Mucosa of descending colon (tissue), 3 donors: ENCODE data around the gene SC5D. TPM values are rescaled to one million over a fixed set of nuclear protein-coding genes. Genes with fewer than 3 reads are reported as not detected.

Source experiments
- ATAC-seq: fragments of 200-7000 bp; cut with Tn5 transposase; one replicate; pipeline ENCODE4 v1.9.1; 2020; ENCODE audit warnings: mild to moderate bottlenecking, moderate library complexity
- DNase-seq, 3 donors: peaks; one replicate each; pipeline ENCODE4 v3.0.0-alpha.2; 2020
- H3K36me3 ChIP-seq: fragments of 200-600 bp; one replicate; pipeline ENCODE4 v1.8.0; 2021; ENCODE audit warnings: low read depth, mild to moderate bottlenecking
- H3K4me1 ChIP-seq: fragments of 200-600 bp; one replicate; pipeline ENCODE4 v1.8.0; 2021; ENCODE audit warnings: low read depth, mild to moderate bottlenecking
- H3K4me3 ChIP-seq: fragments of 200-600 bp; one replicate; pipeline ENCODE4 v1.8.0; 2021; ENCODE audit warnings: mild to moderate bottlenecking
- H3K9me3 ChIP-seq: fragments of 200-600 bp; one replicate; pipeline ENCODE4 v1.8.0; 2021; ENCODE audit warnings: mild to moderate bottlenecking
- CTCF ChIP-seq: fragments of 200-600 bp; IDR thresholded peaks from one replicate; pipeline ENCODE4 v1.8.0; 2022; ENCODE audit warnings: antibody characterized with exemption, mild to moderate bottlenecking
- intact Hi-C, 2 donors: fragments of 100-400 bp; cut with DNase I in 1 of 2; cut with micrococcal nuclease in 1 of 2; formaldehyde crosslinking; loops; one replicate each; pipeline versions ENCODE4 v1.11.0 to v1.11.1; 2022; cut with DNase I, micrococcal nuclease
- total RNA-seq, 3 donors: library from RNA; stranded (reverse); fragmentation: NEBNext Ultra II Directional in 2 of 3; extraction: Animal tissue kit (Norgen Biotek cat#: 25700) in 2 of 3; gene quantifications; one replicate each; pipeline versions ENCODE4 v1.2.1 to v1.2.4, GENCODE V29; 2021 to 2023
- donor health status: DM: no; HTN: no; CAD: no; lungs with moderate emphysema.
- donor health status: DM: no; HTN: no; CAD: no.
- donor health status: DM: no; HTN: yes; CAD: no.

SC5D gene
- total RNA-seq, 3 donors from 2014 or later = 37.6 to 45.9 (median 43.1) TPM

- intact Hi-C loops = no loop called here
- no peaks in the 10 kb centered on the region for H3K9me3 ChIP-seq
- ATAC-seq (no peak), DNase-seq (no peak)
- no peaks in the 10 kb centered on the region for H3K36me3 ChIP-seq
- H3K4me3 ChIP-seq = no peak overlapping the region
- TF ChIP-seq CTCF = no peak
- no peaks in the 10 kb centered on the region for H3K4me1 ChIP-seq
Observed at GRCh38 chr11:121336279-121336937, 43.8 kb downstream of the SC5D start.

GRCh38 chr11:121337078-121337477, 44.5 kb downstream of the SC5D start:
- no peak for ATAC-seq
- DNase-seq = no peak
- intact Hi-C loops = no loop called here
- TF ChIP-seq CTCF = no peak
- Histone ChIP-seq H3K4me1 (no peaks in the 10 kb centered on the region), H3K9me3 (no peaks in the 10 kb centered on the region), H3K36me3 (no peaks in the 10 kb centered on the region), H3K4me3 (no peak overlapping the region)

- ATAC-seq (no peak), DNase-seq (no peak)
- TF ChIP-seq CTCF = no peak
- no peaks in the 10 kb centered on the region for H3K9me3 ChIP-seq
- no peaks in the 10 kb centered on the region for H3K36me3 ChIP-seq
- H3K4me1 ChIP-seq = no peaks in the 10 kb centered on the region
- no peak overlapping the region for H3K4me3 ChIP-seq
- intact Hi-C loops = no loop called here
Observed at GRCh38 chr11:121337740-121338272, 45.2 kb downstream of the SC5D start.

GRCh38 chr11:121338536-121338935, 46.0 kb downstream of the SC5D start:
- intact Hi-C loops = no loop called here
- no peak overlapping the region for H3K4me3 ChIP-seq
- ATAC-seq (no peak), DNase-seq (no peak)
- H3K9me3 ChIP-seq = no peaks in the 10 kb centered on the region
- H3K36me3 ChIP-seq = no peaks in the 10 kb centered on the region
- no peaks in the 10 kb centered on the region for H3K4me1 ChIP-seq
- no peak for TF ChIP-seq CTCF

- H3K4me3 ChIP-seq = no peak overlapping the region
- H3K4me1 ChIP-seq = no peaks in the 10 kb centered on the region
- H3K9me3 ChIP-seq = no peaks in the 10 kb centered on the region
- ATAC-seq (no peak), DNase-seq (no peak)
- TF ChIP-seq CTCF = no peak
- no peaks in the 10 kb centered on the region for H3K36me3 ChIP-seq
- intact Hi-C loops = no loop called here
Observed at GRCh38 chr11:121340032-121340580, 47.5 kb downstream of the SC5D start.
